HG02642 (cell line): ENCODE measurements around the gene SLC25A44.

Experiments
- ATAC-seq: cut with Tn5 transposase; IDR thresholded peaks from one replicate; pipeline ENCODE4 v1.9.1; 2021; ENCODE audit warnings: mild to moderate bottlenecking; ENCODE audit not compliant: unreplicated experiment, poor library complexity

The SLC25A44 gene, protein sequence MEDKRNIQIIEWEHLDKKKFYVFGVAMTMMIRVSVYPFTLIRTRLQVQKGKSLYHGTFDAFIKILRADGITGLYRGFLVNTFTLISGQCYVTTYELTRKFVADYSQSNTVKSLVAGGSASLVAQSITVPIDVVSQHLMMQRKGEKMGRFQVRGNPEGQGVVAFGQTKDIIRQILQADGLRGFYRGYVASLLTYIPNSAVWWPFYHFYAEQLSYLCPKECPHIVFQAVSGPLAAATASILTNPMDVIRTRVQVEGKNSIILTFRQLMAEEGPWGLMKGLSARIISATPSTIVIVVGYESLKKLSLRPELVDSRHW

DNA sequence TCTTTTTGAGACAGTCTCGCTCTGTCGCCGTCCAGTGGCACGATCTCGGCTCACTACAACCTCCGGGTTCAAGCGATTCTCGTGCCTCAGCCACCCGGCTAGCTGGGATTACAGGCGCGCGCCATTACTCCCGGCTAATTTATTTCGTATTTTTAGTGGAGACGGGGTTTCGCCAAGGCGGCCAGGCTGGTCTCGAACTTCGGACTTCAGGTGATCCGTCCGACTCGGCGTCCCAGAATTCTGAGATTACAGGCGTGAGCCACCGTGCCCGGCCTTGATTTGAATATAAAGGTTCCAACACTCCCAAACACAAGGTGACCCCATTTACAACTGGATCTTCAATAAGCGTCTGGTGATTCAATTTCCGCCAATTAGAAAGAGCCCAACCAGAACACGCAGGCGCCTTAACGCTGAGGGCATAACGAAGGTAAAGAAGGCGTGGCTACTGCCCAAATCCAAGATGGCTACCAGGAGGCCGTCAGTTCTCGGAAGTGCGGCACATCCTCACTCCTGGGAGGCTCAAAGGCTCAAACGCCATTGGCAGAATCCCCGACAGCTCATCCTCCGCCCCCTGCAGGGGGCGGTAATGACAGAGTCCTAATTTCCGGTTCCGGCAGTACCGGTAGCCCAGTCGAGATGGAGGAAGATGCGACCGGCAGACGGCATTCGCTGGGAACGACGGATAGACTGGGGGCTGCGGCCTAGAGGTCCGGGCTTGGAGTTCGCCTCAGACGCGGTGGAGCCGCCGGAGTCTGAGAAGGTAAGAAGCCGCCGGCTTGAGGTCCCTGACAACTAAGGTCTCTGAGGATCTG lies at the start of gene SLC25A44:
TSS of gene SLC25A44 (plus strand) at position 617 of the 812 bp plus-strand sequence. CDS start 5,744 bp downstream, outside the sequence.
- ATAC-seq = peak; percentile 96

DNA sequence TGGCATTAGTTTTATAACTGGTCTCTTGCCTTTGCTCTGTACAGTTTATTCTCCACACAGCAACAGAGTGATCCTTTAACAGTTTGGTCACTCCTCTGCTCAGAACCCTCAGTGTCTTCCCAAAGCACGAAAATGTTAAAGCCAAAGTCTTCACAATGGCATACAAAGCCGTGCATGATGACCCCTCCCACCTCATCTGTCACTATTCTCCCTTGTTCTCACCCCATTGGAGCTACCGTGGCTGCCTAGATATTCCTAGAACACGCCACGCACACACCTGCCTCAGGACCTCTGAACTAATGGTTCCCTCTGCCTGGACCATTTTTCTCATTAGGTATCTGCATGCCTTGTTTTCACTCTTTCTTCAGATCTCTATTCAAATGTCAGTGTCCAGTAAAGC lies 49.2 kb upstream of the SLC25A44 start:
- no peak for ATAC-seq

DNA sequence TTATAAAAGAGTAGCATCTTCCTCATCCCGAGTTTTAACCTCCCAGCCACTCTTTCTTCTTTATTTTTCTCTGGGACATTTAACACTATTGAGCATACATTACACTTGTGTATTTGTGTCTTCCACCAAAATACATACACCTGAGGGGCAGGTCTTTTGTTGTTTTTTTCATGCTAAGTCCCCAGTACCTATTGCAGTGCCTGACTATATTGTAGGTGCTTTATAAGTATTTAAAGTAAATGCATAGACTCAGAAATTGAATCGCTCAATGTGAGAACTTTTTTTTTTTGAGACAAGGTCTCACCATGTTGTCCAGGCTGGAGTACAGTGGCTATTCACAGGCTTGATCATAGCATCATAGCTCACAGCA lies 48.3 kb upstream of the SLC25A44 start:
- no peak for ATAC-seq

DNA sequence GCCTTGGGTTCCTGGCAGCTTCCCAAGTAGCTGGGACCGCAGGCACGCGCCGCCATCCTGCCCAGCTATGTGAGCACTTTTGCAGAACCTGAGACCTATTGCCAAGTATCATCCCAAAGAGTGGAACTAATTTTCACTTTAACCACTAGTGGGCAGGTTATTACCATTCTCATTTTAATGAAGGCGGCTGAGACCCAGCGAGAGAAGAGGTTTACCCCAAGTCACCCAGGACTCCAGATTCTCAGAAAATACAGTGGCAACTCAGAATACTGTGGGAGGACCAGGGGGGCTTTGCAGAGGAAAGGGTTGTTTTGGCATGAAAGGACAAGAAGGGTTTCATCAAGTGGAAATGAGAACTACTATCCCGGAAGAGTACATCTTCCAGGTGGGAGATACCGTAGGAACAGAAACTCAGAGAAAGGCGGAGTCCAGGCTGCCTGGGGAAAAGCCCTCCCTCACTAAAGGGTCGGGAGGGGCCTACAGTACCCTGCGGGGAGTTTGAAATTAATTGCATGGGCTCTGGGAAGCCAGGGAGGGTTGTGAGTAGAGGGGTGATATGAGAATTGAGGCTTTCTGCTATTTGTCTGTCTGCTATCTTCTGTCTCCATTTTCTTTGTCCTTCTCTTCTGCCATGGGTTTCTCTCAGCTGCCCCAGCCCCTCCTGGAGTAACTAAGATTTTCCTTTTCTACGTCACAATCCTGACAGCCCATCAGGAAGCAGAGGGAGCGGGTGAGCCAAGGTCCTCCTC lies 47.7 kb upstream of the SLC25A44 start:
- ATAC-seq = no peak

DNA sequence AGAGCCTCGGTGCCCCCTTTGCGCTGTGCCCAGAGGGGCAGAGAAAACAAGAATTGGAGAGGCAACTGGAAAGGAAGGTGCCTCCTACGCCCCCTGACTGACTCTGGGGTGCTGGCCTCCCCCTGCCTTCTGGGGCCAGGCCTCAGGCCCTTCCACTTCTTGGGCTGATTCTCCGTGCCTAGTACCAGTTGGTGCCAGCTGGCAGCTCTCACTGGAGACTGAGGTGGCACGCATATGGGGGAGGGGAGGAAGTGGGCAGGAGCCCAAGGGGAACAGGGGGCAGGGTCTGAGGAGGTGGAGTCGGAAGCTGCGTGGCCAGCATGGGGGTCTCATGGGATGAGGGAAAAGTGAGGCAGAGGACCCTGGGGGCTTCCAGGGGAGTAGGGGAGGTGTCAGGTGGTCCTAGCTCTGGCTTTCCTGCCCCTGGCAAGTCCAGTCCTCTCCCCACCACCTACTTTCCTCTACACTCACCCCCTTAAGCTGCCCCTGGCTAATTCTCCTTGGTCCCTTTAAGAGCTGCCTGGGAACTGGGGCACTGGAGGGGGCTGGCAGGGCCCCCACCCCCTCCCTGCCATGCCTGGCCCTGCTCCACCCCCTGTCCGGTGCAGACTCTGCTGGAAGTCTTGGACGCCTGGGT lies 47.0 kb upstream of the SLC25A44 start:
- ATAC-seq = no peak

DNA sequence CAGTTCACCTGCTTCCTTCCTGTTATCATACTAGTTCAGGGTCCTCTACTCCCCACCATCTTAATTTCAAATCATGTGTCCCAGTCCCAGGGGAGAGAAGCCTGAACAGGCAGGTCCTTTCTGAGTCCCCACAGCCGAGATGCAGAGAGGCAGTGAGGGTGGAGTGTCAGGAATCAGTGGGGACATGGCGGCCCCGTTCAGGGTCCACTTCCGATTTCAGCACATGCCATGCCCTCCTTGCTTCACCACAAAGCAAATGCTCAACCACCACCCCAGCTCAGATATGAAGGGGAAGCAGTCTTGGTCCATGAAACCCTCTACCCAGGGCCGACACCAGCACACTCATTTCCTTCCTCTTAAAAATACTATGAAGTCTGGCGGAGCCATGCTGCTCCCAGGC lies 45.7 kb upstream of the SLC25A44 start:
- ATAC-seq = no peak

DNA sequence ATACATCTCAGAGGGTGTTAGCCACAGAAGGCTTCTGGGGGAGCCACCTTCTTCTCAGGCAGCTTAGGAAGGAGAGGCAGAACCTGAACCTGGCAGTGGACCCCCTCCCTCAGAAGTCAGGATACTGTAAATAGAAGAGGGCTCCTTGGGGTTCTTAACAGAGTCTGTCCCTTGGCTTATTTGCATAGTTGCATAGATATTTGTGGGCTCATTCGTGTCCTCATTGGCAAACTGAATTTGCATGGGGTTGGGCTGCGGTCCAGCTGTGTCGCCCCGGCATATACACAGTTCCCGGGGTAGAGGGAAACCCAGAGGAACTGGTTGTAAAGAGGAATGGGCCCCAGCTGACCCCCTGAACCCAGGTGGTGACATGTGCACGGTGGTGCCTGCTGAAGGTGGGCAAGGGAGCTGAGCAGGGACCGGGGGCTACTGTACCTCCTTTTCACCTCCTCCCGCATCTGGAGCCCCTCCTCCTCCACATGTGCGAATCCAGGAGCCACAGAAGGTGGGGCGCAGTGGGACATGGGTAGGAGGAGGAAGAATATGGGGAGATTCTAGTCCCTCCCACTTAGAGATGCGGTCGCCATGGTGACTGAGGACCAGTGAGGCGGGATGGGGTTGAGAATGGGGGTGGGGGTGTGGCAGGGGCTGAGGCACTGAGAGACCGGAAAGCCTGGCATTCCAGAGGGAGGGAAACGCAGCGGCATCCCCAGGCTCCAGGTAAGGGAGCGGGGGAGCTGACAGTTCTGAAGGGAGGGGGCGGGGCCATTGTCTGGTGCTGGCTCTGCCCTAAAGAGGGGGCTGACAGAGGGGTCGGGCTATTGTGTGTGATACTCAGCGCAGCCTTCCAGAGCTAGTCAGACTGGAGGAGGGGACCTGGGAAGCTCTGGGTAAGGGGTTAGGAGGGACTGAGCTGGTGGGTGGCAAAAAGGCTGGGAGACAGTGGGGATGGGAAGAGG lies 44.3 kb upstream of the SLC25A44 start:
- peak; percentile 51 for ATAC-seq

DNA sequence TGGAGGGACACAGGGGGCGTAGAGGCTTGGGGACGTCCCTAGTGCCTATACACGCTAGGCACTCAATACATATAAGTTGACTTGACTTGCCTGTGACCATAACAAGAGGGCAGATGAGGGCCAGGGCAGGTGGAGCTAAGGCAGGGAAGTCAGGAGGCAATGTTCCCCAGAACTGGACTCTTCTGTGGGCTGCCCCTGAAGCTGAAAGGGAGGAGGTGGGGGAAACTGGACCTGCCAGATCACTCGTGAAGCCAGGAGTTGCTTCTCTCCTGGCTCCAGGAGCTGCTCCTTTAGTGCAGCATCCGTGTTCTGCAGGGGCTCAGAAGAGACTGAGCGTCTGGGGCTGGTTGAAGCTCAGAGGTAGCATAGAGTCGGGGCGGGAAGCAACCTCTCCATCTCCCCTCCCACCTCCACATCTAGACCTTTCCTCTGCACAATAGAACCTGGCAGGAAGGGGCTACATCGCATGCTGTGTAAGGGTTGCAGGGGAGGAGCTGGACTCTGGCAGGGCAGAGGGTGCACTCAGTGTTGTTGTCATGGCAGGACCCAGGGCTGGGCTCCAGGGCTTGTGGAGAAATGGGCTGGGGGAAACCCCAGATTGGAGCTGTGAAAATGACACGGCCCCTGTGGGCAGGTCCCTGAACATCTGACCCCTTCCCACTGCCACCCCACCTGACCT lies 43.4 kb upstream of the SLC25A44 start:
- no peak for ATAC-seq

DNA sequence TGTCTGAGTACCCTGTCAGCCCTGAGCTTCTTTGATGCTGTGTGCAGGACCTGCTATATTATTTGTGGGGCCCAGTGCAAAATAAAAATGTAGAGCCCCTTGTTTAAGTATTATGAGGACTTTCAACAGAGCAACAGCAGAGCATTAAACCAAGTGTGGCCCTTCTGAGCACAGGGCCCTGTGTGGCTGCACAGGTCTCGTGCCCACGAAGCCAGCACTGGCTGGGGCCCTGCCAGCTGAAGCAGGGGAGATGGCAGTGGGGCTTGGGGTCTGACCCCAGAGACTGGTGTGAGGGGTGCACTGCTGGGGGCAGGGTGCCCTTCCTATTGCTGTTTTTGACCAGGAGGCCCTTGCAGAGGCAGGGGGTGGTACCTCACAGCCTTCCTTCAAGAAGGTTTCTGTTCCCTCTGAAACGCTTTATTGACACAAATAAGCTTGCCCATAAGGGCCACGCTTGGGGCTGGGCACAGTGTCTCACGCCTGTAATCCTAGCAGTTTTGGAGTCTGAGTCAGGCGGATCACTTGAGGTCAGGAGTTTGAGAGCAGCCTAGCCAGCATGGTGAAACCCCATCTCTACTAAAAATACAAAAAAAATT lies 42.7 kb upstream of the SLC25A44 start:
- ATAC-seq = no peak

DNA sequence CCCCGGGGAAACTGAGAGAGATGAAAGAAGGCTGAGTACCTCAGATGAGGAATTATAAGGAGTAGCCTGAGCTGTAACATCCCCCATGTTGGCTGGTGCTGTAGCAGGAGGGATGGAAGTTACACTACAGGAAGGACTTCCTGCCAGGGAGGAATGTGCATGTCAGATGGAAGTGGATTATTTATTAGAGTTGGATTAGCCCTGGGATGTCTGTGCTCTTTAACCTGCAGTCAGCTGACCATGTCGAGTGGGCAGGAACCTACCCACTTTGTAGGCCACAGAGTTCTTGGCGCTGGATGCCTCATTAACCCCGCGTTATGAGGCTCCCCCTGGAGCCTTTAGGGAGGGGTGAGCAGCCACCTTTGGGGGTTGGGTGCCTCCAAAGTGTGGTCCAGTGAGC lies 41.3 kb upstream of the SLC25A44 start:
- no peak for ATAC-seq

DNA sequence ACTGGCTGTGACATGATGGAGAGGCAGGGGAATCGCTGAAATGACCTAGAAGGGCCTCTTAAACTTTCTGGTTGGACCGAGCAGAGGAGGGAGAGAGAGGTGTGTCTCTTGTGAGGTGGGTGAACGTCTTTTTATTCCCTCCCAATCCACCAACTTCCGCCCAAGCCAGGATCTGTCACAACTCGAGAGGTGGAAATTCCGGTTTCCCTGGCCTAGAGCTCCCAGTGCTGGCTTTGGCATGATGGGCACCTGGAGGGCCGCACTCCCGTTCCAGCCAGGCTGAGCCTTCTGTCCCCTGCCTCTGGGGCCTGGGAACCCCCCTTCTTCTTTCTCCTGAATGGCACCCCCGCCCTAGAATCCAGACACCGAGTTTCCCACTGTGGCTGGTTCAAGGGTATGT lies 40.5 kb upstream of the SLC25A44 start, which contains the start of gene SEMA4A:
TSS of gene SEMA4A (plus strand) at position 224 of the 400 bp plus-strand sequence. CDS start 994 bp downstream, outside the sequence.
- no peak for ATAC-seq

DNA sequence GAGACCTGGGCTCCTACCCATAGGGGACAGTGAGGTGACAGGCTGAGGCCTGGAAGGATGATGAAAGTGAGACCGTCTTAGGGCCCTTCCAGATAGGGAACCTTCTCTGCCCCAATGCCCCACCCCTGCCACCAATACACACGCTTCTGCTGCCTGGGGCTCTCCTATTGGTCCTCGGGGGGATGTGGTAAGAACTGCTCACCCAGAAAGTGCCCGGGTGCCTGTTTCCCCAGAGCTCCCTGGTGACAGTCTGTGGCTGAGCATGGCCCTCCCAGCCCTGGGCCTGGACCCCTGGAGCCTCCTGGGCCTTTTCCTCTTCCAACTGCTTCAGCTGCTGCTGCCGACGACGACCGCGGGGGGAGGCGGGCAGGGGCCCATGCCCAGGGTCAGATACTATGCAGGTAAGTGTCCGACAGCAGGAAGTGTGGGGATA lies 39.6 kb upstream of the SLC25A44 start:
- ATAC-seq = peak; percentile 48

DNA sequence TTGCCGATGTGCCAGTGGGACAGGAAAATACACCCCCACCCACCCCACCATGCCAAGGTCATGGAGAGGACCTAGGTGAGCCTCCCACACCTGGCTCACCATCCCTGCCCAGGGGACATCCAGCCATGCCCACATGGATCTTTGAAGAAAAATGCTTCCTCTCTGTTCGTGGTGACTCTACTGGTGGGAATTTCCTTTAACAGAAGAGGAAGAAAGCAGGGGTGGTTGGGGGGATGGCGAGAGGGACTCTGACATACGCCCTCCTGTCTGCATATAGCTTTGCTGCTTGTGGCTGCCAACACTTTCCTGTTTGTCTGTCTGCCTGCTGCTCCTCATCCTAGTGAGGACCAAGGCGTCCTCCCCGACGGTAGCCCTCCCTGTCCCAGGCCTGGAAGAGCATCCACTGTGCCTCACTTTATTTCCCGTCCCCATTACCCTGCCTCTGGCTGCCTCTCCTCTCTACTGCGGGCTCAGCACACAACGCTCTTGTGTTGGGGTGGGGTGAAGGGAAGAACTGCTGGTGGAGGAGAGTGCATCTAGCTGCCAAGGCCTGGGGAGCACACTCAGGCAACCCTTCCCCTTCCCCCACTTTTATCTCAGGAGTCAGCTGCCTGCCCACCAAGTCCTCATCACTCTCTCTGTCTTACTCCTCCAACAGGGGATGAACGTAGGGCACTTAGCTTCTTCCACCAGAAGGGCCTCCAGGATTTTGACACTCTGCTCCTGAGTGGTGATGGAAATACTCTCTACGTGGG lies 38.0 kb upstream of the SLC25A44 start:
- ATAC-seq = no peak

DNA sequence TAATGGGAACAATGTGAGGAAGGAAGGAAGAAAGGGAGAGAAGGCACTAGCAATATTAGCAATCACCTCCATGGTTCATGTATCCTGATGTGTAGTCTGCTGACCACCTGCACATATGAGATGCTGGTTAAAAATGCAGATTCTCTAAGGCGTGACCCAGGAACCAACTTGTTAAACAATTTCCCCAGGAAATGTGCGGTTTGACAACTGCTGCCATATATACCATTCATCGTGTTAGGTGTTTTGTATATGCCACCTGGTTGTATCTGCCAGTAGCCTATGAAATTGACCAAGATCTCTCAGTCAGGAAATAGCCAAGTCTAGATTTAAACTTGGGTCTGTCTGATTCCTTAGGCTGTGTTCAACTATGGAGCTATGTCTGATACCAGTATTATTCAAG lies 36.4 kb upstream of the SLC25A44 start:
- ATAC-seq = no peak

DNA sequence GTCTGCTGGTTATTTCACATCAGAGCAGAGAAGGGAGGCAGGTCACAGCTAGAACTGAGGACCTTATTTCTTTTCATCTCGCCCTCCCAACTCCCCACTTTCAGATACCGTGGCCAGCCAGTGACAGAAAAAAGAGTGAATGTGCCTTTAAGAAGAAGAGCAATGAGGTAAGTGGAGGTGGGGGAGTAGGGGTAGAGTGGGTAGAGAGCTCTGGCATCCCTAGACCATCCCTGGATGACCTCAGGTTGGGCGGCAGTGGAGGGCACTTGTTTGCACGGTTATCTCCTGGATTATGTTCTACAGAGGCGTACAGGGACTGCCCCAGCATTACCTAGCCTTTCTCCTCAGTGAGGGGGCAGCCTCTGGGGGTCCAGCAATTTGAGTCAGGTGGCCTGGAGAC lies 35.9 kb upstream of the SLC25A44 start:
- ATAC-seq = no peak

DNA sequence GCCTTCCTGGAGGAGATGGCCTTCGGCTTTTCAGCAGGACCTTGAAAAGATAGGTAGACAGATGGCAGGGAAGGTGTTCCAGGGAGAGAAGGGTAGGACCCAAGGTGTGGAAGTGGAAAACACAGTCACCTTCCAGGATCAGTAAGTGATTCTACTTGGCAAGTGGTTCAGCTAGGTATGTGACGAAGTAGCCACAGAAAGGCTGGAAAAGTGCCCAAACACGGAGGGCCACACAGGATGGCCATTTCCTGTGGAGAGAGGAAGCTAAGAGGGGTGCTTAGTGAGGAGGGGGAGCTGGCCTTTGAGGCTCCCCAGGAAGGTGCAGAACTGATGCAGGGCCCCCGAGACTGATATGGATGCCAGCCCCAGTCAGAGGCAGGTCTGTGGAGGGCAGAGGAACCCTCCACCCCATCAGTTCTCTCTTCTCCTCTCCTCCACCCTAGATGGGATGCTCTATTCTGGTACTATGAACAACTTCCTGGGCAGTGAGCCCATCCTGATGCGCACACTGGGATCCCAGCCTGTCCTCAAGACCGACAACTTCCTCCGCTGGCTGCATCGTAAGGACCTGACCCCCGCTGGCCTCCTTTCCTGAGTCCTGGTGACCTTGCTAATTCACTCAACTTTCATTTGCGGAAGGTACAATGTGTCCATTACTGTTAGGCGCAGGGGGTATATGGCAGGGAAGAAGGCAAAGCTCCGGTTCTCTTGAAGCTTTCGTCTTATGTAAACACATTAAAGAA lies 33.7 kb upstream of the SLC25A44 start:
- no peak for ATAC-seq

DNA sequence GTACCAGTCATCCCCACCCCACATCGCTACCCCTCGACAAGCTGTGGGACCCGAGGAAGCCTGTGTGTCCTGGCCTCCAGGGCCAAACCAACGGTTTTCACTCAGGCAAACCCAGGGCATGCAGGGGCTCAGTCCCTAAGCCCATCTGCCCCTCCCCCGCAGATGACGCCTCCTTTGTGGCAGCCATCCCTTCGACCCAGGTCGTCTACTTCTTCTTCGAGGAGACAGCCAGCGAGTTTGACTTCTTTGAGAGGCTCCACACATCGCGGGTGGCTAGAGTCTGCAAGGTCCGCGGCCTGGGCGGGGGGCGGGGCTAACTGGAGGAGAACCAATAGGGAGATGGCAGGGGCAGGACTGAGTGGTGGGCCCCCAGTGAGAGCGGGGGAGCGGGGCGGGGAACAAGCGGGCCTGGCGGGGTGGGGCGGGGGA lies 33.1 kb upstream of the SLC25A44 start:
- no peak for ATAC-seq
